Trophoblast cell (in vitro differentiated cells and primary cell): ENCODE measurements around the gene BCL2L11.

Source experiments
- DNase-seq, 2 donors: peaks; one replicate each; pipeline ENCODE4 v3.0.0-alpha.2; 2016
- H2AFZ ChIP-seq: 2 replicates; pipeline ENCODE4 v1.6.1; 2013; ENCODE audit warnings: low read length, moderate library complexity, mild to moderate bottlenecking; ENCODE audit not compliant: insufficient read depth, poor library complexity
- H2AK5ac ChIP-seq: 2 replicates; pipeline ENCODE4 v1.6.1; 2013; ENCODE audit warnings: mild to moderate bottlenecking, low read length
- H2BK120ac ChIP-seq: 2 replicates; pipeline ENCODE4 v1.6.1; 2013; ENCODE audit warnings: low read length, mild to moderate bottlenecking, moderate library complexity; ENCODE audit not compliant: insufficient read depth, poor library complexity
- H2BK12ac ChIP-seq: 2 replicates; pipeline ENCODE4 v1.6.1; 2013; ENCODE audit warnings: mild to moderate bottlenecking, low read length, moderate library complexity
- H2BK5ac ChIP-seq: 2 replicates; pipeline ENCODE4 v1.6.1; 2013; ENCODE audit warnings: low read length, low read depth, moderate library complexity, mild to moderate bottlenecking; ENCODE audit not compliant: poor library complexity
- H3K14ac ChIP-seq: 2 replicates; pipeline ENCODE4 v1.6.1; 2013; ENCODE audit warnings: mild to moderate bottlenecking, low read length
- H3K18ac ChIP-seq: 2 replicates; pipeline ENCODE4 v1.6.1; 2013; ENCODE audit warnings: mild to moderate bottlenecking, low read length
- H3K23ac ChIP-seq: 2 replicates; pipeline ENCODE4 v1.6.1; 2013; ENCODE audit warnings: low read length
- H3K27ac ChIP-seq: 2 replicates; pipeline ENCODE4 v1.5.1; 2013; ENCODE audit warnings: low read depth, mild to moderate bottlenecking, inconsistent platforms, low read length, moderate library complexity
- H3K27me3 ChIP-seq: 2 replicates; pipeline ENCODE4 v1.6.1; 2013; ENCODE audit warnings: inconsistent platforms, mild to moderate bottlenecking, low read length, moderate library complexity; ENCODE audit not compliant: insufficient read depth
- H3K36me3 ChIP-seq, 2 experiments: 1 replicate in 1 of 2; 2 replicates in 1 of 2; pipeline ENCODE4 v1.6.1; 2013; ENCODE audit warnings: low read length in 2 of 2, mild to moderate bottlenecking in 2 of 2, moderate library complexity in 1 of 2; ENCODE audit not compliant: insufficient read depth in 2 of 2, control insufficient read depth in 1 of 2
- H3K4ac ChIP-seq: 2 replicates; pipeline ENCODE4 v1.6.1; 2013; ENCODE audit warnings: low read depth, mild to moderate bottlenecking, low read length, moderate library complexity
- H3K4me1 ChIP-seq, 2 experiments: 1 replicate in 1 of 2; 2 replicates in 1 of 2; pipeline ENCODE4 v1.6.1; 2013; ENCODE audit warnings: low read length in 2 of 2, mild to moderate bottlenecking in 2 of 2, moderate library complexity in 1 of 2; ENCODE audit not compliant: insufficient read depth in 2 of 2, control insufficient read depth in 1 of 2
- H3K4me2 ChIP-seq: 2 replicates; pipeline ENCODE4 v1.6.1; 2013; ENCODE audit warnings: inconsistent platforms, mild to moderate bottlenecking, low read length, moderate library complexity
- H3K4me3 ChIP-seq: 2 replicates; pipeline ENCODE4 v1.5.1; 2013; ENCODE audit warnings: mild to moderate bottlenecking, low read depth, low read length, inconsistent platforms
- H3K79me1 ChIP-seq: one replicate; pipeline ENCODE4 v1.6.1; 2013; ENCODE audit warnings: low read length
- H3K79me2 ChIP-seq: 2 replicates; pipeline ENCODE4 v1.6.1; 2013; ENCODE audit warnings: low read length, mild to moderate bottlenecking; ENCODE audit not compliant: control insufficient read depth, insufficient read depth, poor library complexity
- H3K9ac ChIP-seq: 2 replicates; pipeline ENCODE4 v1.6.1; 2013; ENCODE audit warnings: mild to moderate bottlenecking, low read length
- H3K9me3 ChIP-seq: 2 replicates; pipeline ENCODE4 v1.6.1; 2013; ENCODE audit warnings: low read depth, mild to moderate bottlenecking, control low read depth, inconsistent platforms, low read length; ENCODE audit not compliant: insufficient read depth
- H4K12ac ChIP-seq: 2 replicates; pipeline ENCODE4 v1.6.1; 2013; ENCODE audit warnings: low read depth, mild to moderate bottlenecking, low read length, moderate library complexity
- H4K8ac ChIP-seq: 2 replicates; pipeline ENCODE4 v1.6.1; 2013; ENCODE audit warnings: low read depth, mild to moderate bottlenecking, low read length, moderate library complexity
- H4K91ac ChIP-seq: one replicate; pipeline ENCODE4 v1.6.1; 2013; ENCODE audit warnings: low read depth, mild to moderate bottlenecking, low read length, moderate library complexity
- WGBS: extraction: QIAGEN DNeasy Blood & Tissue Kit; methylation state at CpG from one replicate; pipeline ENCODE4 v1.1.7; 2013; ENCODE audit warnings: missing lambda C conversion rate; ENCODE audit not compliant: insufficient read length, insufficient coverage; ENCODE audit errors: extremely low coverage; 5-methylcytosine and 5-hydroxymethylcytosine counted together

The BCL2L11 gene

DNA sequence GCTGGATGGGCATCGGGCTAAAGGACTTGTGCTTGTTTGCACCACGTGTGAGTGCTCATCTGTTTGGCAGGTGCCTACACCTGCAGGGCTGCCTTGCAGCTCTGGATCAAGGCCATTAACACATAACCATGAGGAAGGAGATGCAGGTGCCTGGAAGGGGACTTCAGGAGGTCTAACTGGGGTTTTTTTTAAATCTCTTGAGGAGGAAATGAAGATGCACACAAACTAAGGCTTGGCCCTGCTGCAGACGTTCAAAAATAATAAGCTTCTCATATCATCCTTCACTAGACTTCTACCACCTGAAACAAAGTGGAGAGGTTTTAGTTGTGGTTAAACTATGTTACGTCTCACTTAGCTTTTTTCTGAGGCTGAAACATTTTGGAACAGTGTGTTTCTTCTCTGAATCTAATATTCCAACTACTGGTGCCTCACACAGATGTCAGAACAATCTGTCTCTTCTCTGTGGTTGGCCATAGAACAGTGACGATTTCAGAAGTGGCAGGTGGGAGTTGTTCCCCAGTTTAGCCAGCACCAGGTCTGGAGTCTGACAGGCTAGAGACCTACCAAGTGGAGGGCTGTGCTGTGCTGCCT is 36.5 kb downstream of the BCL2L11 start:
- no CpG with 5 or more reads among the region's 5 CpGs for WGBS
- Histone ChIP-seq H3K14ac (no peak overlapping the region), H3K9me3 (peaks cover 1% of the 10 kb centered on the region)

DNA sequence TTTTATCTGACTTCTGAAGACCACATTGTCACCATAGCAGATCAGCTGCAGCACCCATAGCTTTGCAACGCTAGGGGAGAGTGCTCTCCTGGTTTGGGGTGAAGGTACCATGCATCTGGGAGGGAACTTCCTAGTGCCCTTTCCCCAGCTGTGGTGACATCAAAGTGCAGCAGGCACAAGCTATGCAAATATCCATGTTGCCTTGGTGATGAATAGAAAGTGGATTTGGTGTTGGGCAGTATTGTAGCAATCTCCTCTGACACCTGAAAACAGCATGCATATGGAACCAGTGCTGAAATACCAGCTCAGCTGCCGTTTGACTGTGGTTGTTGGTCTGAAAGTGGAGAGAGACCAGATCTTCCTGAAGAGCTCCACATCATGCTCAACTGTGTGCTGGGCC is 37.1 kb downstream of the BCL2L11 start:
- Histone ChIP-seq H2AK5ac (no peak overlapping the region), H3K18ac (no peak overlapping the region), H4K91ac (no peak overlapping the region), H3K14ac (no peak overlapping the region), H3K79me1 (peaks cover 11% of the 10 kb centered on the region), H3K23ac (no peak overlapping the region), H3K4ac (no peak overlapping the region), H4K12ac (no peak overlapping the region), H3K4me2 (no peak overlapping the region), H3K9me3 (peaks cover 1% of the 10 kb centered on the region), H3K27me3 (no peaks in the 10 kb centered on the region), H2AFZ (no peak overlapping the region), H2BK120ac (no peak overlapping the region), H3K27ac (no peak overlapping the region), H2BK5ac (no peak overlapping the region), H3K9ac (no peak overlapping the region), H3K79me2 (peaks cover 5% of the 10 kb centered on the region), H2BK12ac (no peak overlapping the region), H3K4me1 (peaks cover 14 to 23% of the 10 kb centered on the region in 2 experiments), H4K8ac (no peak overlapping the region), H3K4me3 (no peak overlapping the region), H3K36me3 (peaks cover 53 to 66% of the 10 kb centered on the region in 2 experiments)
- DNase-seq = no peak
- no CpG with 5 or more reads among the region's 2 CpGs for WGBS

More for the DNA sequence above, 36.5 kb downstream of the BCL2L11 start:
- peaks cover 53 to 65% of the 10 kb centered on the region in 2 experiments for H3K36me3 ChIP-seq
- no peaks in the 10 kb centered on the region for H3K27me3 ChIP-seq
- DNase-seq = no peak
- no peak overlapping the region for H3K27ac ChIP-seq
- no peak overlapping the region for H3K18ac ChIP-seq
- H3K4ac ChIP-seq = no peak overlapping the region
- H4K12ac ChIP-seq = no peak overlapping the region
- H3K4me2 ChIP-seq = no peak overlapping the region
- no peak overlapping the region for H3K9ac ChIP-seq
- no peak overlapping the region for H2AK5ac ChIP-seq
- no peak overlapping the region for H2BK12ac ChIP-seq
- no peak overlapping the region for H2BK120ac ChIP-seq
- peaks cover 14 to 23% of the 10 kb centered on the region in 2 experiments for H3K4me1 ChIP-seq
- H4K91ac ChIP-seq = no peak overlapping the region
- H2AFZ ChIP-seq = no peak overlapping the region
- no peak overlapping the region for H3K23ac ChIP-seq
- H3K79me2 ChIP-seq = peaks cover 5% of the 10 kb centered on the region
- peaks cover 11% of the 10 kb centered on the region for H3K79me1 ChIP-seq
- no peak overlapping the region for H3K4me3 ChIP-seq
- no peak overlapping the region for H4K8ac ChIP-seq
- H2BK5ac ChIP-seq = no peak overlapping the region

DNA sequence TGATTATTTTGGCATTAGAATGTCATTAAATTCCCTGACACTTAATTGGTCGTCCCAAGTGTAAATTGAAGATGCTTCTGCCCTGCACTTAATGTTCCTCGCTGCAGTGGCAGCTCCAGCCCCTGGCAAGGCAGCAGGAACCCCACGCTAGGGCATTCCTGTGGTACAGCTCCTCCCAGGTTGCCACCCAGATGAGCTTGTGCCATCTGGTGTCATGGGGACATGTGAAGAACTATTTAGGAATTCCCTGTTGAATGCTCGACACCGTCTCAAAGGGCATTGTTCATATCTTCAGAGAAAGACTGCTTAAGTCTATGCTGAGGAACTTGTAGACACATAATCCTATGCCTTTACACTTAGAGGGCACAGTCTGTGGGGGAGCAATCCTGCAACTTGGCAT is 38.9 kb downstream of the BCL2L11 start:
- Histone ChIP-seq H3K79me2 (peaks cover 5% of the 10 kb centered on the region), H4K91ac (no peak overlapping the region), H2BK12ac (no peak overlapping the region), H3K4ac (no peak overlapping the region), H3K36me3 (peaks cover 55 to 71% of the 10 kb centered on the region in 2 experiments), H4K8ac (no peak overlapping the region), H3K9ac (no peak overlapping the region), H3K27me3 (no peaks in the 10 kb centered on the region), H2AK5ac (no peak overlapping the region), H3K9me3 (no peaks in the 10 kb centered on the region), H3K4me1 (peaks cover 14 to 23% of the 10 kb centered on the region in 2 experiments), H3K14ac (no peak overlapping the region), H3K27ac (peak overlapping the region; percentile 50), H3K79me1 (peaks cover 11% of the 10 kb centered on the region), H4K12ac (no peak overlapping the region), H3K4me2 (no peak overlapping the region), H3K23ac (no peak overlapping the region), H3K18ac (peak overlapping the region; percentile 18), H2BK120ac (no peak overlapping the region), H3K4me3 (no peak overlapping the region), H2AFZ (no peak overlapping the region), H2BK5ac (no peak overlapping the region)
- DNase-seq = no peak
- no CpG with 5 or more reads among the region's 5 CpGs for WGBS

DNA sequence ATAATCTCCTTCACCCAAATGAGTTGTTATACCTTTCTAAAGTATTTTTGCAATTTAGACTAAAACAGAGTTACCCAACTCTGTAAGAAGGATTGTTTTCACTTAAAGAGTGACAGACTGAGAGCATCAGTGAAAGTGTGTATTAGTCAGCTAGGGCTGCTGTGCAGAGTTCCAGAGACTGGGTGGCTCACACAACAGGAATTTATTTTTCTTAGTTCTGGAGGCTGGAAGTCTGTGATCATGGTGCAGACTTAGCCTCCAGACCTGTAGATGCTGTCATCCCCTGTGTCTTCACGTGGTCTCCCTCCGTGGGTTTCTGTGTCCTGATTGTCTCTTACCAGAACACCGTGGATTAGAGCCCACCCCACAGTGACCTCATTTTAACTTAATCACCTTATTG is 40.0 kb downstream of the BCL2L11 start:
- no CpG with 5 or more reads among the region's 3 CpGs for WGBS
- Histone ChIP-seq H3K4me3 (no peak overlapping the region), H3K79me1 (peaks cover 11% of the 10 kb centered on the region), H2AFZ (no peak overlapping the region), H3K9ac (no peak overlapping the region), H2BK12ac (no peak overlapping the region), H3K4me1 (peaks cover 14 to 19% of the 10 kb centered on the region in 2 experiments), H4K91ac (no peak overlapping the region), H3K14ac (no peak overlapping the region), H2BK120ac (no peak overlapping the region), H3K9me3 (no peaks in the 10 kb centered on the region), H3K23ac (no peak overlapping the region), H2AK5ac (no peak overlapping the region), H3K27me3 (no peaks in the 10 kb centered on the region), H3K4ac (no peak overlapping the region), H3K18ac (no peak overlapping the region), H4K12ac (no peak overlapping the region), H3K27ac (peak overlapping the region; percentile 44), H4K8ac (no peak overlapping the region), H3K4me2 (no peak overlapping the region), H3K79me2 (peaks cover 5% of the 10 kb centered on the region), H3K36me3 (peaks cover 53 to 68% of the 10 kb centered on the region in 2 experiments), H2BK5ac (no peak overlapping the region)
- peak; percentile 48 to 78 for DNase-seq
